GM12875 (cell line): ENCODE measurements around the gene LEKR1.
"Not testable (repeated sequence)": the region's sequence is repeated elsewhere in the genome, so short reads cannot be mapped to it uniquely, and the experiment has no call there.

Experiments
- H3K4me3 ChIP-seq: one replicate; pipeline ENCODE4 v1.5.1; 2011; ENCODE audit warnings: low read depth, low read length, control low read depth
- CTCF ChIP-seq: IDR thresholded peaks from 2 replicates; pipeline ENCODE4 v1.5.1; 2011; ENCODE audit warnings: low read depth, mild to moderate bottlenecking, control low read depth, inconsistent platforms, low read length, moderate library complexity, borderline replicate concordance; ENCODE audit not compliant: insufficient read depth

Gene LEKR1

GRCh38 chr3:156906275-156906674, 80.1 kb downstream of the LEKR1 start:
- no peak overlapping the region for H3K4me3 ChIP-seq
- TF ChIP-seq CTCF = no peak

DNA sequence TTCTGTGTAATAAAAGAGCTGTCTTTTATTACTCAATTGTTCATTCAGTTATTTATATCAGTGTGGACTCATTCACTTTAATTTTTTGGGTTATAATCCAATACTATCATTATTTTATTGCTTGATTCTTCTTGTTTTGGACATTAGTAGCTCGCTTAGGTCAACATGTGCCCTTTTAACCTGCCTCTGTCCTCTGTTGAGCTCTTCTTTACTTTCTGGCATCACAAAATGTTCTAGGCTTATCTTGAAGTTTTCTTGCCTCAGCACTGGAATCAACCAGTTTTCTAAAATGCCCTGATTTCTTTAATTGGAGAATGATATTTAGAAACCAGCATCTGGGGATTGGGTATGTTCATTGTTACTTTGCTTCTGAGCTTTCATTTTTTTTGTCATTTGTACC, 82.2 kb downstream of the LEKR1 start:
- TF ChIP-seq CTCF = no peak
- no peak overlapping the region for H3K4me3 ChIP-seq

GRCh38 chr3:156910022-156910421, 83.9 kb downstream of the LEKR1 start:
- TF ChIP-seq CTCF = no peak
- no peak overlapping the region for H3K4me3 ChIP-seq

DNA sequence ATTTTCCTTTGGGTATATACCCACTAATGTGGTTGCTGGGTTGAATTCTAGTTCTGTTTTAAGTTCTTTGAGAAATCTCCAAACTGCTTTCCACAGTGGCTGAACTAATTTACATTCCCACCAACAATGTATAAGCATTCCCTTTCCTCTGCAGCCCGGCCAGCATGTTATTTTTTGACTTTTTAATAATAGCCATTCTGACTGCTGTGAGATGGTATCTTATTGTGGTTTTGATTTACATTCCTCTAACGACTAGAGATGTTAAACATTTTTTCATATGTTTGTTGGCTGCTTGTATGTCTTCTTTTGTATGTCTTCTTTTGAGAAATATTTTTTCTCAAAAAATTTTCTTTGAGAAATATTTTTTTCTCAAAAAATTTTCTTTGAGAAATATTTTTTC, 84.7 kb downstream of the LEKR1 start:
- not testable (repeated sequence) for H3K4me3 ChIP-seq

GRCh38 chr3:156914300-156914699, 88.1 kb downstream of the LEKR1 start:
- H3K4me3 ChIP-seq = not testable (repeated sequence)

DNA sequence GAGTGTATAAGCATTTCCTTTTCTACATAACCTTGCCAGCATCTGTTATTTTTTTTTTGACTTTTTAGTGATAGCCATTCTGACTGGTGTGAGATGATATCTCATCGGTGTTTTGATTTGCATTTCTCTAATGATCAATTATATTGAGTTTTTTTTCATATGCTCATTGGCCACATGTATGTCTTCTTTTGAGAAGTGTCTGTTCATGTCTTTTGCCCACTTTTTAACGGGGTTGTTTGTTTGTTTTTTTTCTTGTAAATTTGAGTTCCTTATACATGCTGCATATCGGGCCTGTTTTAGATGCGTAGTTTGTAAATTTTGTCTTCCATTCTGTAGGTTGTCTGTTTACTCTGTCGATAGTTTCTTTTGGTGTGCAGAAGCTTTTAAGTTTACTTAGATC, 89.2 kb downstream of the LEKR1 start:
- TF ChIP-seq CTCF = no peak
- no peak overlapping the region for H3K4me3 ChIP-seq

DNA sequence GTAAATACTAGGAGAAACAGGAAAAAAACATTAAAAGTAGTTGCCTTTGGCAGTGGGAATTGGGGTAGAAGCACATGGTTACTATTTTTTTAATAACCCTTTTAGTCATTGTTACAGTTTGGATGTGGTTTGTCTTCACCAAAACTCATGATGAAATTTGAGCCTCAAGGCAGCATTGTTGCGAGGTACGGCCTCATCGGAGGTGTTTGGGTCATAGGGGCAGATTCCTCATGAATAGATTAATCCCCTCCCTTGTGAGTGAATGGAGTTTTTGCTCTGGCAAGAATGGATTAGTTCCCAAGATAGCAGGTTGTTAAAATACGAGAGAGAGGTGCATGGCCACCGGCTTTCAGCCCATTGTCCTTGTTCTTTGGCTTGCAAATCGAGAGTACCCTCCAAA, 92.6 kb downstream of the LEKR1 start:
- no peak overlapping the region for H3K4me3 ChIP-seq
- no peak for TF ChIP-seq CTCF

- H3K4me3 ChIP-seq = no peak overlapping the region
- TF ChIP-seq CTCF = no peak
These were observed 93.7 kb downstream of the LEKR1 start for GRCh38 chr3:156919818-156920217.

GRCh38 chr3:156920399-156920798, 94.2 kb downstream of the LEKR1 start:
- no peak for TF ChIP-seq CTCF
- H3K4me3 ChIP-seq = no peak overlapping the region
